HEK293T (cell line): Measurements from ENCODE around the gene IGF2BP3.

Experiments
- BHLHE40 ChIP-seq: fragments of 450-650 bp; IDR thresholded peaks from 2 replicates; pipeline ENCODE4 v1.6.1; 2016; ENCODE audit warnings: mild to moderate bottlenecking, moderate library complexity, borderline replicate concordance
- ELF4 ChIP-seq: fragments of 450-650 bp; IDR thresholded peaks from 2 replicates; pipeline ENCODE4 v1.6.1; 2017; ENCODE audit warnings: antibody characterized with exemption
- FOXA1 ChIP-seq: fragments of 450-650 bp; IDR thresholded peaks from 2 replicates; pipeline ENCODE4 v1.6.1; 2016; ENCODE audit warnings: mild to moderate bottlenecking
- FOXK2 ChIP-seq: fragments of 450-650 bp; IDR thresholded peaks from 2 replicates; pipeline ENCODE4 v1.6.1; 2016; ENCODE audit warnings: mild to moderate bottlenecking
- FOXM1 ChIP-seq: fragments of 450-650 bp; IDR thresholded peaks from 2 replicates; pipeline ENCODE4 v1.6.1; 2017; ENCODE audit warnings: mild to moderate bottlenecking, borderline replicate concordance
- HDGF ChIP-seq: fragments of 450-650 bp; IDR thresholded peaks from 2 replicates; pipeline ENCODE4 v1.6.1; 2017; ENCODE audit warnings: antibody characterized with exemption, borderline replicate concordance
- L3MBTL2 ChIP-seq: fragments of 450-650 bp; conservative IDR thresholded peaks from 2 replicates; pipeline ENCODE4 v1.6.1; 2016; ENCODE audit warnings: mild to moderate bottlenecking
- LEF1 ChIP-seq: fragments of 450-650 bp; IDR thresholded peaks from 2 replicates; pipeline ENCODE4 v1.6.1; 2017; ENCODE audit warnings: mild to moderate bottlenecking, borderline replicate concordance
- NFRKB ChIP-seq: fragments of 450-650 bp; IDR thresholded peaks from 2 replicates; pipeline ENCODE4 v1.6.1; 2016; ENCODE audit warnings: mild to moderate bottlenecking, moderate library complexity
- SP1 ChIP-seq: fragments of 450-650 bp; IDR thresholded peaks from 2 replicates; pipeline ENCODE4 v1.6.1; 2017
- SUZ12 ChIP-seq: fragments of 450-650 bp; IDR thresholded peaks from 2 replicates; pipeline ENCODE4 v1.6.1; 2016; ENCODE audit warnings: mild to moderate bottlenecking
- TARDBP ChIP-seq: fragments of 450-650 bp; IDR thresholded peaks from 2 replicates; pipeline ENCODE4 v1.6.1; 2016
- ZNF384 ChIP-seq: fragments of 450-650 bp; IDR thresholded peaks from 2 replicates; pipeline ENCODE4 v1.6.1; 2016

DNA sequence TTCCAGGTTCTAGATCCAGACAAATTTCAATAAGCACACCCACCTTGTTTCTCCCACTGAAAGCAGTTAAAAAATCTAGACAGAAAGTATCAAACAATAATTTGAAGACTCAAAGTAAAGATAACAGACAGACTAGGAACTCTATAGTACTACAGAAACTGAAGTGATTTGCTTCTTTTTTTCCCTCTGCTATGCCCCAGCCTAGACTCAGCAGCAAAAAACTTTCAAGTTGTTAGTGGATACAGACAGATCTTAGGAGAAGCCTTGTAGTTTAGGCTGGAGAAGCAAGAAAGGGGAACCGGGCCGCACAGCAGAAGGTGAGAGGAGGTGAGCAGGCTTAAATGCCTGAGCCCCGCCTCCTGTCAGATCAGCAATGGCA lies 65.1 kb downstream of the IGF2BP3 start:
- TF ChIP-seq SP1 (no peak), LEF1 (no peak), SUZ12 (no peak), FOXA1 (no peak), ZNF384 (no peak), FOXK2 (no peak), L3MBTL2 (no peak), NFRKB (no peak), BHLHE40 (no peak), HDGF (no peak), TARDBP (no peak), FOXM1 (no peak), ELF4 (no peak)
